Psoas muscle (tissue), 8 donors: Measurements from ENCODE around the gene UTRN. TPM values are rescaled to one million over a fixed set of nuclear protein-coding genes. Genes with fewer than 3 reads are reported as not detected.

Experiments used
- ATAC-seq, 4 donors: fragments of 200-7000 bp; cut with Tn5 transposase; one replicate each; pipeline ENCODE4 v1.9.1; 2020; ENCODE audit warnings: moderate library complexity in 3 of 4, mild to moderate bottlenecking in 2 of 4
- DNase-seq, 2 donors: peaks; one replicate each; pipeline ENCODE4 v3.0.0-alpha.2; 2020
- H3K27ac ChIP-seq: fragments of 200-600 bp; one replicate; pipeline ENCODE4 v1.8.0; 2022
- H3K27me3 ChIP-seq, 3 donors: fragments of 200-600 bp in 1 of 3; one replicate each; pipeline versions ENCODE4 v1.6.1 to v1.8.0; 2013 to 2022; ENCODE audit warnings: low read length in 2 of 3, mild to moderate bottlenecking in 2 of 3, moderate library complexity in 1 of 3; ENCODE audit not compliant: insufficient read depth in 3 of 3
- H3K36me3 ChIP-seq, 2 donors: fragments of 200-600 bp in 1 of 2; one replicate each; pipeline versions ENCODE4 v1.6.1 to v1.8.0; 2013 to 2022; ENCODE audit warnings: low read depth in 1 of 2, mild to moderate bottlenecking in 1 of 2, moderate library complexity in 1 of 2; ENCODE audit not compliant: insufficient read depth in 1 of 2
- H3K4me1 ChIP-seq: fragments of 200-600 bp; one replicate; pipeline ENCODE4 v1.8.0; 2022
- H3K4me3 ChIP-seq: fragments of 200-600 bp; one replicate; pipeline ENCODE4 v1.8.0; 2022; ENCODE audit warnings: mild to moderate bottlenecking
- H3K9me3 ChIP-seq: fragments of 200-600 bp; one replicate; pipeline ENCODE4 v1.8.0; 2022
- CTCF ChIP-seq: fragments of 200-600 bp; IDR thresholded peaks from one replicate; pipeline ENCODE4 v1.8.0; 2022; ENCODE audit warnings: antibody characterized with exemption
- WGBS, 3 donors: extraction: QIAGEN DNeasy Blood & Tissue Kit; methylation state at CpG; one replicate each; pipeline versions ENCODE4 v1.1.6 to v1.1.7; 2013; 5-methylcytosine and 5-hydroxymethylcytosine counted together
- intact Hi-C, 2 donors: fragments of 100-400 bp; cut with DNase I; formaldehyde crosslinking; loops; one replicate each; pipeline versions ENCODE4 v1.11.0 to v1.14.2; 2022
- polyA plus RNA-seq, 3 donors: library from polyadenylated mRNA; stranded (reverse); fragments of 200-250 nt; gene quantifications; one replicate each; pipeline ENCODE4 v1.2.3, GENCODE V29; 2013
- total RNA-seq, 4 donors: library from RNA; stranded (reverse); fragmentation: NEBNext Ultra II Directional in 2 of 4; extraction: Animal tissue kit (Norgen Biotek cat#: 25700) in 2 of 4; gene quantifications; one replicate each; pipeline versions ENCODE4 v1.2.1 to v1.2.4, GENCODE V29; 2021 to 2023
- donor health status: healthy with polysubstance abuse.
- donor health status: DM: no; HTN: no; CAD: no; lungs with moderate emphysema.
- donor health status: Bipolar disorder and iron deficiency.
- donor health status: healthy.
- donor health status: DM: yes; HTN: yes; CAD: no.
- donor health status: DM: no; HTN: no; CAD: no.
- donor health status: DM: no; HTN: no; CAD: no.
- donor health status: DM: yes; HTN: yes; CAD: no.

Gene UTRN
- total and polyA plus RNA-seq, 7 donors = 6.0 to 64.9 (median 29.1) TPM

GRCh38 chr6:144289006-144289405, 3.9 kb downstream of the UTRN start:
- ATAC-seq = no peak
- DNase-seq = no peak
- H3K9me3 ChIP-seq = no peaks in the 10 kb centered on the region
- TF ChIP-seq CTCF = no peak
- intact Hi-C loops = loop anchor here (5.0 kb wide), 4 partner anchors 58 to 192 kb away; partner anchors contain the start of gene SF3B5 (in 1 of the 2)
- peaks cover 14% of the 10 kb centered on the region for H3K4me1 ChIP-seq
- peaks cover 4 to 12% of the 10 kb centered on the region in 2 donors for H3K36me3 ChIP-seq
- H3K27me3 ChIP-seq = no peaks in the 10 kb centered on the region
- H3K27ac ChIP-seq = no peak overlapping the region
- whole genome bisulfite sequencing, 3 donors = 98 to 100% (median 100%) methylated on average over 1 of the region's 1 CpG
- H3K4me3 ChIP-seq = no peak overlapping the region

- intact Hi-C loops = no loop called here
- H3K27ac ChIP-seq = no peak overlapping the region
- ATAC-seq (no peak), DNase-seq (no peak)
- no peaks in the 10 kb centered on the region for H3K9me3 ChIP-seq
- H3K4me3 ChIP-seq = no peak overlapping the region
- no peak for TF ChIP-seq CTCF
- H3K4me1 ChIP-seq = peaks cover 27% of the 10 kb centered on the region
- peaks cover 4 to 19% of the 10 kb centered on the region in 2 donors for H3K36me3 ChIP-seq
- H3K27me3 ChIP-seq = no peaks in the 10 kb centered on the region
- 52 to 57% (median 55%) methylated on average over 3 of the region's 3 CpGs for WGBS, 3 donors
These were observed 7.2 kb downstream of the UTRN start for GRCh38 chr6:144292372-144292771.

- Histone ChIP-seq H3K36me3 (peaks cover 4 to 19% of the 10 kb centered on the region in 2 donors), H3K4me3 (no peak overlapping the region), H3K27me3 (no peaks in the 10 kb centered on the region), H3K27ac (no peak overlapping the region), H3K9me3 (no peaks in the 10 kb centered on the region), H3K4me1 (peaks cover 39% of the 10 kb centered on the region)
- intact Hi-C loops = no loop called here
- no peak for DNase-seq
- ATAC-seq = no peak
- no peak for TF ChIP-seq CTCF
These were observed 8.9 kb downstream of the UTRN start for GRCh38 chr6:144294016-144294415.

- no peak for ATAC-seq
- intact Hi-C loops = no loop called here
- H3K4me3 ChIP-seq = no peak overlapping the region
- 84 to 89% (median 85%) methylated on average over 2 of the region's 2 CpGs for WGBS, 3 donors
- DNase-seq = no peak
- peaks cover 4 to 19% of the 10 kb centered on the region in 2 donors for H3K36me3 ChIP-seq
- H3K27ac ChIP-seq = no peak overlapping the region
- H3K27me3 ChIP-seq = no peaks in the 10 kb centered on the region
- no peak for TF ChIP-seq CTCF
- H3K9me3 ChIP-seq = no peaks in the 10 kb centered on the region
- peaks cover 40% of the 10 kb centered on the region for H3K4me1 ChIP-seq
These were observed 10.1 kb downstream of the UTRN start for GRCh38 chr6:144295211-144295610.
